Measurements from ENCODE around the gene CD2BP2. TPM values are rescaled to one million over a fixed set of nuclear protein-coding genes. Genes with fewer than 3 reads are reported as not detected.
"Not testable (repeated sequence)": the region's sequence is repeated elsewhere in the genome, so short reads cannot be mapped to it uniquely, and the experiment has no call there.

CD2BP2 gene
- total RNA-seq, 6 donors from 2014 or later, result 24.2 to 63.7 (median 38.8) TPM

- WGBS, 2 donors, result 97% methylated on average over 8 of the region's 8 CpGs
- no peak overlapping the region for H3K4me3 ChIP-seq
- H3K36me3 ChIP-seq, result peaks cover 12 to 35% (median 28%) of the 10 kb centered on the region in 4 donors
- DNase-seq (peak in 1 of 2 donors; percentile 10), ATAC-seq (ENCODE audit: low FRiP score in 2 of 2) (no peak)
- TF ChIP-seq POLR2A (IDR thresholded peaks at IDR 0.05) (no peak), POLR2AphosphoS5 (IDR thresholded peaks at IDR 0.05) (no peak), EP300 (IDR thresholded peaks at IDR 0.05) (no peak)
- TF ChIP-seq, protein P1, sequence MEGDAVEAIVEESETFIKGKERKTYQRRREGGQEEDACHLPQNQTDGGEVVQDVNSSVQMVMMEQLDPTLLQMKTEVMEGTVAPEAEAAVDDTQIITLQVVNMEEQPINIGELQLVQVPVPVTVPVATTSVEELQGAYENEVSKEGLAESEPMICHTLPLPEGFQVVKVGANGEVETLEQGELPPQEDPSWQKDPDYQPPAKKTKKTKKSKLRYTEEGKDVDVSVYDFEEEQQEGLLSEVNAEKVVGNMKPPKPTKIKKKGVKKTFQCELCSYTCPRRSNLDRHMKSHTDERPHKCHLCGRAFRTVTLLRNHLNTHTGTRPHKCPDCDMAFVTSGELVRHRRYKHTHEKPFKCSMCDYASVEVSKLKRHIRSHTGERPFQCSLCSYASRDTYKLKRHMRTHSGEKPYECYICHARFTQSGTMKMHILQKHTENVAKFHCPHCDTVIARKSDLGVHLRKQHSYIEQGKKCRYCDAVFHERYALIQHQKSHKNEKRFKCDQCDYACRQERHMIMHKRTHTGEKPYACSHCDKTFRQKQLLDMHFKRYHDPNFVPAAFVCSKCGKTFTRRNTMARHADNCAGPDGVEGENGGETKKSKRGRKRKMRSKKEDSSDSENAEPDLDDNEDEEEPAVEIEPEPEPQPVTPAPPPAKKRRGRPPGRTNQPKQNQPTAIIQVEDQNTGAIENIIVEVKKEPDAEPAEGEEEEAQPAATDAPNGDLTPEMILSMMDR (IDR thresholded peaks at IDR 0.05), result no peak
- H3K9me3 ChIP-seq, result no peaks in the 10 kb centered on the region
- H3K27me3 ChIP-seq, result no peaks in the 10 kb centered on the region
- H3K27ac ChIP-seq, result no peak overlapping the region
- H3K4me1 ChIP-seq, result peaks cover 16 to 19% (median 18%) of the 10 kb centered on the region in 4 donors
Observed at GRCh38 chr16:30348113-30348512, 7.0 kb downstream of the CD2BP2 start.

GRCh38 chr16:30346286-30346685, 8.8 kb downstream of the CD2BP2 start:
- no peak for ATAC-seq (ENCODE audit: low FRiP score in 2 of 2)
- DNase-seq, result no peak
- 87% methylated on average over 3 of the region's 3 CpGs for WGBS, 2 donors
- TF ChIP-seq EP300 (IDR thresholded peaks at IDR 0.05) (no peak), POLR2A (IDR thresholded peaks at IDR 0.05) (no peak), POLR2AphosphoS5 (IDR thresholded peaks at IDR 0.05) (no peak)
- TF ChIP-seq, protein P1 (IDR thresholded peaks at IDR 0.05), result no peak
- H3K27ac ChIP-seq, result no peak overlapping the region
- H3K4me1 ChIP-seq, result peaks cover 0 to 1% (median 0%) of the 10 kb centered on the region in 4 donors
- peaks cover 4 to 17% (median 10%) of the 10 kb centered on the region in 4 donors for H3K36me3 ChIP-seq
- no peaks in the 10 kb centered on the region for H3K27me3 ChIP-seq
- H3K4me3 ChIP-seq, result no peak overlapping the region
- H3K9me3 ChIP-seq, result no peaks in the 10 kb centered on the region

DNA sequence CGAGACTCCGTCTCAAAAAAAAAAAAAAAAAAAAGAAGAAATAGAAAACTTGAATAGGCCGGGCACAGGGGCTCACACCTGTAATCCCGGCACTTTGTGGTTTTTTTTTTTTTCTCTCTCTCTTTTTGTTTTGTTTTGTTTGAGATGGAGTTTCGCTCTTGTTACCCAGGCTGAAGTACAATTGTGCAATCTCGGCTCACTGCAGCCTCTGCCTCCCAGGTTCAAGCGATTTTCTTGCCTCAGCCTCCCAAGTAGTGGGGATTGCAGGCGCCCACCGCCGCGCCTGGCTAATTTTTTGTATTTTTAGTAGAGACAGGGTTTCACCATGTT, 11.7 kb downstream of the CD2BP2 start:
- H3K4me1 ChIP-seq; H3K27ac ChIP-seq; ATAC-seq (ENCODE audit: low FRiP score in 2 of 2); H3K36me3 ChIP-seq; H3K27me3 ChIP-seq; H3K9me3 ChIP-seq; DNase-seq; H3K4me3 ChIP-seq: not testable (repeated sequence)
- WGBS, 2 donors, result 79 to 86% methylated on average over 11 of the region's 11 CpGs

GRCh38 chr16:30342751-30343490, 12.2 kb downstream of the CD2BP2 start:
- Histone ChIP-seq H3K27me3 (no peaks in the 10 kb centered on the region), H3K36me3 (no peaks in the 10 kb centered on the region), H3K9me3 (no peaks in the 10 kb centered on the region), H3K27ac (no peak overlapping the region), H3K4me3 (no peak overlapping the region), H3K4me1 (no peaks in the 10 kb centered on the region)
- ATAC-seq (ENCODE audit: low FRiP score in 2 of 2), result no peak
- TF ChIP-seq POLR2A (IDR thresholded peaks at IDR 0.05) (no peak), POLR2AphosphoS5 (IDR thresholded peaks at IDR 0.05) (no peak), EP300 (IDR thresholded peaks at IDR 0.05) (no peak)
- TF ChIP-seq, protein P1 (IDR thresholded peaks at IDR 0.05), result no peak
- WGBS, 2 donors, result 90 to 95% methylated on average over 26 to 32 of the region's 32 CpGs
- DNase-seq, result peak in 1 of 2 donors; percentile 69

- not testable (repeated sequence) for H3K4me1 ChIP-seq; DNase-seq; ATAC-seq (ENCODE audit: low FRiP score in 2 of 2); H3K27me3 ChIP-seq; H3K9me3 ChIP-seq; H3K4me3 ChIP-seq; H3K36me3 ChIP-seq; H3K27ac ChIP-seq
- WGBS, 2 donors, result 96 to 97% methylated on average over 8 of the region's 8 CpGs
Observed at GRCh38 chr16:30341971-30342370, 13.1 kb downstream of the CD2BP2 start.

DNA sequence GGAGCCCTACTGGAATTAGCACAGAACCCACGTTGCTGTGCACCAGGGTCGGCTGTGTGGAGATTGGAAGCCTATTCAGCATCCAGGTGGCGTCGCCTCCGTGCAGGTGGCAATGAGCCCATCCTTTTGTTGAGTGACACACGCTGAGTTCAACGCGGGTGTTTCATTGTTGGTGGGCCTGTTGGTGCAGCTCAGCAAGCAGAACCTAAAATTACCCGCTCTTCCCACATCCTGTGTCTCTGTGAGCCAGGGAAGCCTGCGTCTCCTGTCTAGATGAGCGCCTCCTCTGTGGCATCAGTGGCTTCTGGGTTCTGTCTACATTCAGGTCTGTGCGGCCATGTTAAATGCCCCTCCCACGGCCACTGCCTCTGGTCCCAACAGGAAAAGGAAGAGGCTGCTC, 14.5 kb downstream of the CD2BP2 start:
- ATAC-seq (ENCODE audit: low FRiP score in 2 of 2) (no peak), DNase-seq (no peak)
- Histone ChIP-seq H3K27ac (no peak overlapping the region), H3K9me3 (no peaks in the 10 kb centered on the region), H3K4me1 (peaks cover 4 to 6% (median 6%) of the 10 kb centered on the region in 4 donors), H3K27me3 (no peaks in the 10 kb centered on the region), H3K4me3 (no peak overlapping the region), H3K36me3 (no peaks in the 10 kb centered on the region)
- TF ChIP-seq POLR2A (IDR thresholded peaks at IDR 0.05) (no peak), EP300 (IDR thresholded peaks at IDR 0.05) (no peak), POLR2AphosphoS5 (IDR thresholded peaks at IDR 0.05) (no peak)
- TF ChIP-seq, protein P1 (IDR thresholded peaks at IDR 0.05), result no peak
- 84 to 92% methylated on average over 13 of the region's 13 CpGs for WGBS, 2 donors

GRCh38 chr16:30338715-30339114, 16.4 kb downstream of the CD2BP2 start:
- H3K9me3 ChIP-seq; DNase-seq; H3K4me3 ChIP-seq; H3K27ac ChIP-seq; ATAC-seq (ENCODE audit: low FRiP score in 2 of 2); H3K36me3 ChIP-seq; H3K4me1 ChIP-seq; H3K27me3 ChIP-seq: not testable (repeated sequence)
- WGBS, 2 donors, result 85 to 91% methylated on average over 3 to 4 of the region's 5 CpGs

DNA sequence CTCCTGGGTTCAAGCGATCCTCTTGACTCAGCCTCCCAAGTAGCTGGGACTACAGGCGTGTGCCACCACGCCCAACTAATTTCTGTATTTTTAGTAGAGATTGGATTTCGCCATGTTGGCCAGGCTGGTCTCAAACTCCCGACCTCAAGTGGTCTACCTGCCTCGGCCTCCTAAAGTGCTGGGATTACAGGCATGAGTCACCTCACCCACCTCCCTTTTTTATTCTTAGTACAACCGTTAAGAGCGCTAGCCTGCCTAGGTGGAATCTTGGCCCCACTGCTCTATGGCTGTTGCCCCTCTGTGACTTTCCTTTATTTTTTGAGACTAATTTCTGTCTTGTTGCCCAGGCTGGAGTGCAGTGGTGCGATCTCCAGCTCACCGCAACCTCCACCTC, 17.1 kb downstream of the CD2BP2 start:
- WGBS, 2 donors, result 92% methylated on average over 9 to 10 of the region's 10 CpGs
- not testable (repeated sequence) for H3K27me3 ChIP-seq; H3K9me3 ChIP-seq; H3K4me1 ChIP-seq; H3K36me3 ChIP-seq; ATAC-seq (ENCODE audit: low FRiP score in 2 of 2); H3K27ac ChIP-seq; H3K4me3 ChIP-seq; DNase-seq

Data from upper lobe of left lung (tissue), 6 donors.